ENCODE data around the gene AKR1E2. TPM values are rescaled to one million over a fixed set of nuclear protein-coding genes. Genes with fewer than 3 reads are reported as not detected.

The AKR1E2 gene
- total and polyA plus RNA-seq, 9 of the 15 experiments (the other 6 are each of a cell fraction or from before 2014, with no cell fraction given) = 4.2 to 16.6 (median 9.8) TPM

DNA sequence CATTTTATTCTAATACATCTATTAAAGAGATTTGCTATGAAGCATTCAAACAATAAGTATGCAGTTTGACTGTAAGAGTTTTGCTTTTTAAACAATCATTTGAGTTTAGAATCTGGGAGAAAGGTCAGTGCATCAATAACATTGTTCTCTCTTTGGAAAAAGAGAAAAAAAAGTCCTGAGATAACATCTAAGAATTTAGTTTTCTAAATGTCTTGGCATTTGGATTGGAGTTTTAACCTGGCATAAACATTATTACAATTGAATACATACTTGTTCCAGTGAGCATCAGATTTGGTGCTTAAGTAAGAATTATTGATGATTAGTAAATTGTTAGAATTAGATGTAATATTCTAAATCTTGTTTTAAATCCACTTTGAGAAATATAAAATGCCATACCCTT is 47.2 kb upstream of the AKR1E2 start:
- Histone ChIP-seq H3K4me1 (replicated peaks in 1 of 2; ENCODE audit: control insufficient read depth in 2 of 2, insufficient read depth in 2 of 2, low read length in 2 of 2) (no peaks in the 10 kb centered on the region), H3K27ac (ENCODE audit: extremely low read depth, low read depth, low read length) (no peak overlapping the region), H3K9me3 (replicated peaks; ENCODE audit: control insufficient read depth, insufficient read depth, low read depth, low read length) (no peaks in the 10 kb centered on the region), H3K9me1 (ENCODE audit: control insufficient read depth, insufficient read depth, low read length) (no peaks in the 10 kb centered on the region), H3K27me3 (ENCODE audit: control insufficient read depth in 2 of 2, insufficient read depth in 2 of 2, low read length in 2 of 2) (peaks cover 4 to 12% of the 10 kb centered on the region in 2 experiments; a peak in 3 of 5 replicates), H3K4me3 (no peak overlapping the region), H4K20me1 (replicated peaks; ENCODE audit: control insufficient read depth, insufficient read depth, low read length) (no peaks in the 10 kb centered on the region), H3K9ac (ENCODE audit: insufficient read depth in 1 of 2, low read depth in 2 of 2, low read length in 2 of 2) (no peak overlapping the region), H3K36me3 (ENCODE audit: control insufficient read depth, insufficient read depth, low read length) (no peaks in the 10 kb centered on the region), H3K4me2 (ENCODE audit: insufficient read depth, low read length) (no peak overlapping the region), H2AFZ (ENCODE audit: low read depth, low read length) (no peak overlapping the region), H3K79me2 (ENCODE audit: control insufficient read depth, insufficient read depth, low read length) (no peaks in the 10 kb centered on the region)
- ChIA-PET POLR2A (no interaction called here), CTCF (ENCODE audit: low intra/inter-chr PET ratio) (interaction anchor here (0.7 kb wide), 1 partner anchor 964 kb away, joined by 3 read pairs; no protein-coding TSS in a partner anchor)
- TF ChIP-seq HMGN3 (IDR thresholded peaks at IDR 0.05; ENCODE audit: borderline replicate concordance, extremely low read depth, insufficient read length, low read depth, low read length) = no peak
- TF ChIP-seq, protein P1, sequence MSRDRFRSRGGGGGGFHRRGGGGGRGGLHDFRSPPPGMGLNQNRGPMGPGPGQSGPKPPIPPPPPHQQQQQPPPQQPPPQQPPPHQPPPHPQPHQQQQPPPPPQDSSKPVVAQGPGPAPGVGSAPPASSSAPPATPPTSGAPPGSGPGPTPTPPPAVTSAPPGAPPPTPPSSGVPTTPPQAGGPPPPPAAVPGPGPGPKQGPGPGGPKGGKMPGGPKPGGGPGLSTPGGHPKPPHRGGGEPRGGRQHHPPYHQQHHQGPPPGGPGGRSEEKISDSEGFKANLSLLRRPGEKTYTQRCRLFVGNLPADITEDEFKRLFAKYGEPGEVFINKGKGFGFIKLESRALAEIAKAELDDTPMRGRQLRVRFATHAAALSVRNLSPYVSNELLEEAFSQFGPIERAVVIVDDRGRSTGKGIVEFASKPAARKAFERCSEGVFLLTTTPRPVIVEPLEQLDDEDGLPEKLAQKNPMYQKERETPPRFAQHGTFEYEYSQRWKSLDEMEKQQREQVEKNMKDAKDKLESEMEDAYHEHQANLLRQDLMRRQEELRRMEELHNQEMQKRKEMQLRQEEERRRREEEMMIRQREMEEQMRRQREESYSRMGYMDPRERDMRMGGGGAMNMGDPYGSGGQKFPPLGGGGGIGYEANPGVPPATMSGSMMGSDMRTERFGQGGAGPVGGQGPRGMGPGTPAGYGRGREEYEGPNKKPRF (IDR thresholded peaks at IDR 0.05; ENCODE audit: low read depth, low read length) = no peak
- TF ChIP-seq EP300 (IDR thresholded peaks at IDR 0.05; ENCODE audit: low read length) = no peak
- TF ChIP-seq MXI1 (IDR thresholded peaks at IDR 0.05; ENCODE audit: low read depth, low read length) = no peak
- no peak for TF ChIP-seq PTBP1 (IDR thresholded peaks at IDR 0.05; ENCODE audit: low read depth, low read length)
- TF ChIP-seq ZNF507 (tag; conservative IDR thresholded peaks at IDR 0.05) = no peak
- TF ChIP-seq SMARCC2 (IDR thresholded peaks at IDR 0.05; ENCODE audit: low read depth) = no peak
- TF ChIP-seq, protein P2, sequence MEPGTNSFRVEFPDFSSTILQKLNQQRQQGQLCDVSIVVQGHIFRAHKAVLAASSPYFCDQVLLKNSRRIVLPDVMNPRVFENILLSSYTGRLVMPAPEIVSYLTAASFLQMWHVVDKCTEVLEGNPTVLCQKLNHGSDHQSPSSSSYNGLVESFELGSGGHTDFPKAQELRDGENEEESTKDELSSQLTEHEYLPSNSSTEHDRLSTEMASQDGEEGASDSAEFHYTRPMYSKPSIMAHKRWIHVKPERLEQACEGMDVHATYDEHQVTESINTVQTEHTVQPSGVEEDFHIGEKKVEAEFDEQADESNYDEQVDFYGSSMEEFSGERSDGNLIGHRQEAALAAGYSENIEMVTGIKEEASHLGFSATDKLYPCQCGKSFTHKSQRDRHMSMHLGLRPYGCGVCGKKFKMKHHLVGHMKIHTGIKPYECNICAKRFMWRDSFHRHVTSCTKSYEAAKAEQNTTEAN (CRISPR knock-in tag; IDR thresholded peaks at IDR 0.05) = no peak
- TF ChIP-seq OTX1 (CRISPR knock-in tag; IDR thresholded peaks at IDR 0.05) = no peak
- TF ChIP-seq CXXC5 (CRISPR knock-in tag; IDR thresholded peaks at IDR 0.05) = no peak
- TF ChIP-seq, protein P3, sequence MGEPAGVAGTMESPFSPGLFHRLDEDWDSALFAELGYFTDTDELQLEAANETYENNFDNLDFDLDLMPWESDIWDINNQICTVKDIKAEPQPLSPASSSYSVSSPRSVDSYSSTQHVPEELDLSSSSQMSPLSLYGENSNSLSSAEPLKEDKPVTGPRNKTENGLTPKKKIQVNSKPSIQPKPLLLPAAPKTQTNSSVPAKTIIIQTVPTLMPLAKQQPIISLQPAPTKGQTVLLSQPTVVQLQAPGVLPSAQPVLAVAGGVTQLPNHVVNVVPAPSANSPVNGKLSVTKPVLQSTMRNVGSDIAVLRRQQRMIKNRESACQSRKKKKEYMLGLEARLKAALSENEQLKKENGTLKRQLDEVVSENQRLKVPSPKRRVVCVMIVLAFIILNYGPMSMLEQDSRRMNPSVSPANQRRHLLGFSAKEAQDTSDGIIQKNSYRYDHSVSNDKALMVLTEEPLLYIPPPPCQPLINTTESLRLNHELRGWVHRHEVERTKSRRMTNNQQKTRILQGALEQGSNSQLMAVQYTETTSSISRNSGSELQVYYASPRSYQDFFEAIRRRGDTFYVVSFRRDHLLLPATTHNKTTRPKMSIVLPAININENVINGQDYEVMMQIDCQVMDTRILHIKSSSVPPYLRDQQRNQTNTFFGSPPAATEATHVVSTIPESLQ (CRISPR knock-in tag; IDR thresholded peaks at IDR 0.05) = no peak
- no peak for TF ChIP-seq HCFC1 (IDR thresholded peaks at IDR 0.05; ENCODE audit: low read depth, low read length)
- TF ChIP-seq ZNF146 (CRISPR knock-in tag; IDR thresholded peaks at IDR 0.05; ENCODE audit: unreplicated experiment) = no peak
- TF ChIP-seq, protein P4, sequence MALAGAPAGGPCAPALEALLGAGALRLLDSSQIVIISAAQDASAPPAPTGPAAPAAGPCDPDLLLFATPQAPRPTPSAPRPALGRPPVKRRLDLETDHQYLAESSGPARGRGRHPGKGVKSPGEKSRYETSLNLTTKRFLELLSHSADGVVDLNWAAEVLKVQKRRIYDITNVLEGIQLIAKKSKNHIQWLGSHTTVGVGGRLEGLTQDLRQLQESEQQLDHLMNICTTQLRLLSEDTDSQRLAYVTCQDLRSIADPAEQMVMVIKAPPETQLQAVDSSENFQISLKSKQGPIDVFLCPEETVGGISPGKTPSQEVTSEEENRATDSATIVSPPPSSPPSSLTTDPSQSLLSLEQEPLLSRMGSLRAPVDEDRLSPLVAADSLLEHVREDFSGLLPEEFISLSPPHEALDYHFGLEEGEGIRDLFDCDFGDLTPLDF (CRISPR knock-in tag; IDR thresholded peaks at IDR 0.05) = no peak
- FAIRE-seq (no peak), ATAC-seq (no peak), DNase-seq (ENCODE audit: extremely low read depth in 1 of 4, low spot score in 3 of 4) (no peak)
- intact Hi-C loops (cut with micrococcal nuclease) = no loop called here
- no TSS peak for BruUV-seq (replicated peaks)
- in situ Hi-C loops (cut with MboI) = no loop called here
